NCI-H2081 treated with DMSO at 0.1 percent for 48 hours (cell line): Measurements from ENCODE around the gene FA2H.

Experiments
- DNase-seq: peaks from one replicate; lab custom pipeline; 2025; lab: John Stamatoyannopoulos, UW

FA2H gene

GRCh38 chr16:74743668-74744299 lies 30.8 kb downstream of the FA2H start:
- no peak for DNase-seq

GRCh38 chr16:74743045-74743667 lies 31.5 kb downstream of the FA2H start:
- DNase-seq: no peak

DNA sequence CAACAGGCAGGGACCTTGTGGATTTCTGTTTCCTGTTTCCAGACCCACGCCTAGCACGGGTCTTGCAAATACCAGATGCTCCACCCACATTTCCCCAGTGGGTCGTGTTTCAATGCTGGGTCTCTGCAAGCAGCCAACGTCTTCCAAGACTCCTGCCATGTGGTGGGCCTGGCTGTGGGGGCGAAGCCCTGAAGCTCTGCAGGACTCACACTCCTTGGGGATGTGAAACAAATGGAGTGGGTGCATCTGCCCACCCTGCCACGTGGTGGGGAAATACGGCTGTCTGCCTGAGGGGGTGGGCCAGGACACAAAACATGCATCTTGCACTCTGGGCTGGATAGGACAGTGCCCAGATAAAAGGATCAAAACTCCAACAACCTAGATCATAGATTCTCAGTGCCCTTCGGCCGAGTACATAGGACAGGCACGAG lies 32.6 kb downstream of the FA2H start:
- DNase-seq: no peak

GRCh38 chr16:74740795-74741304 lies 33.8 kb downstream of the FA2H start:
- no peak for DNase-seq

- no peak for DNase-seq
Observed at GRCh38 chr16:74739275-74739674, 35.3 kb downstream of the FA2H start.

- DNase-seq: no peak
Observed at GRCh38 chr16:74738816-74739215, 35.8 kb downstream of the FA2H start.

- no peak for DNase-seq
Observed at GRCh38 chr16:74738113-74738541, 36.5 kb downstream of the FA2H start.

DNA sequence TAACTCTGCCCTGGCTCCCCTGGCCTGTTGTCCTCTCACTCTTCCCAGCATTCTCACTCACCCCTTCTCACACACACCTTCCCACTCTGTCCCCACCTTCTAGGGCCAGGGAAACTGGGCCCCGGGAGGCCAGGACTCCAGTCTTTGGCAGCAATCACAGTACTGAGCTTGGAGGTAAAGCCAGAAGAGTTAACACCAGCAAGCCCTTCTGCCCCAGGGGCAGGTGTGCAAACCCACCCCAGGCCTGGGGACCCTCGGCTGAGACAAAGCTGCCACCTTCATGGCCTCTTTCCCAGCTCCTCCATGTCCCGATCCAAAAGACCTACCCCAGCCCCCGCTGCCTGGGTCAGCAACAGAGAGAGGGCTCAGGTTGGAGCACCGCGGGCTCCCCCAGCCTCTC lies 37.1 kb downstream of the FA2H start:
- no peak for DNase-seq

- no peak for DNase-seq
Observed at GRCh38 chr16:74736531-74737157, 38.0 kb downstream of the FA2H start.

DNA sequence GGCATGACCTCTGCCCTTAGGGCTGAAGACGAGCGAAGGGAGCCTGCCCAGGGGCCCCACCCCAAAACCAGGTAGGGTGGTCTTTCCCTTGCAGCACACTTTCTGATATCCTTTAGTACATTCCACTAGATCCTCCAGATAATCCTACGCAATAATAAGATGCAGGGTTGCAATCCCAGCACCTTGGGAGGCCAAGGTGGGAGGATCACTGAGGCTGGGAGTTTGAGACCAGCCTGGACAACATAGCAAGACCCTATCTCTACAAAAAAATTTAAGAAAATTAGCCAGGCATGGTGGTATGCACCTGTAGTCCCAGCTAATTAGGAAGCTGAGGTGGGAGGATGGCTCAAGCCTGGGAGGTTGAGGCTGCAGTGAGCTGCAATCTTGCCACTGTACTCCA lies 39.1 kb downstream of the FA2H start:
- no peak for DNase-seq

DNA sequence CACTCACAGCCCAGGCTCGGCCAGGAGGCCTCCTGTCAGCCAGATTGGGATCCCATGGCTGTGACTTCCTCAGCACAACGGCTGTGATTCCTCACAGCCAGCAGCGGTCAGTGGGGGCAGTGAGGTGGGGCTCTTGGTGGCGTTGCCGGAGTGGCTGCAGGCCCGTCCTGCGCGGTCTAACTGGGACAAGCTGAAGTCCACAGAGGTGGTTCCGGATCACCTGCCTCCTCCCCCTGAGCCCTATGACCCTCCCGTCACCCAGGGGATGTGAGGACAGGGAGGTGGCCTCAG lies 39.5 kb downstream of the FA2H start:
- no peak for DNase-seq

DNA sequence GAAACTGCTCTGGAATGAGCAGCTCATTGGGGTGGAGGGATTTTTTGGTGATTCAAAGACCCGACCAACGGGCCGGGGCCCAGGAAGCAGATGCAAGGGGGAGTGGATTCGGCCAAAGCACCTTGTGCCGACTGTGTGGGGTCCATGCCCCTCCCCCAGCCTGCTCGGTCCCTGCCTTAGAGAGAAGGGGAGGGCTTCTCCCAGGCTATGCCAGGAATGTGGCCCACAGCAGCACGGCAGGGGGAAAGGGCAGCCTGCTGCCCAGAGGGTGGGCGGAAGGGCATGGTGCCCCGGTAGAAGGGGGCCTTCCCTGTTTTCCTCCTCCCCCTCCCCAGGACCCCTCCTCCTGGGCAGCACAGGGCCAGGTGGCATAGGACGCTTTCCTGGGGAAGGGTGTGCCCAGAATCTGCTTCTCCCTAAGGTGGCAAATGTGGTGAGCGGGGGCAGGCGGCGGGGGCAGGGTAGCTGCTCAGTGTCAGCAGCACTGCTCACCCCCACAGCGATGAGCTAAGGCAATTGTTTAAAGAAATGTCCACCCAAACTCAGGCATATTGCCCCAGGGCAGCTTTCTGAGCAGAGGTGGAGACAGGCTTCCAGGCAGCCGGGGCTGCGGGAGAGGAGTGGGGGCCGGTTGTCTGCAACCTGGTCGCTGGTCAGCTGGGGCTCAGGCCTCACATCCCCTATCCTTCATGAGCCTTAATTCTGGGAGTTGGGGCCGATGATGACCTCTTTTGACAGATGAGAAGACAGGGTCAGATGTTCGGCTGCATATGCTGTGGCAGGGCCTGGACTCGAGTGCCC lies 40.1 kb downstream of the FA2H start:
- DNase-seq: no peak

DNA sequence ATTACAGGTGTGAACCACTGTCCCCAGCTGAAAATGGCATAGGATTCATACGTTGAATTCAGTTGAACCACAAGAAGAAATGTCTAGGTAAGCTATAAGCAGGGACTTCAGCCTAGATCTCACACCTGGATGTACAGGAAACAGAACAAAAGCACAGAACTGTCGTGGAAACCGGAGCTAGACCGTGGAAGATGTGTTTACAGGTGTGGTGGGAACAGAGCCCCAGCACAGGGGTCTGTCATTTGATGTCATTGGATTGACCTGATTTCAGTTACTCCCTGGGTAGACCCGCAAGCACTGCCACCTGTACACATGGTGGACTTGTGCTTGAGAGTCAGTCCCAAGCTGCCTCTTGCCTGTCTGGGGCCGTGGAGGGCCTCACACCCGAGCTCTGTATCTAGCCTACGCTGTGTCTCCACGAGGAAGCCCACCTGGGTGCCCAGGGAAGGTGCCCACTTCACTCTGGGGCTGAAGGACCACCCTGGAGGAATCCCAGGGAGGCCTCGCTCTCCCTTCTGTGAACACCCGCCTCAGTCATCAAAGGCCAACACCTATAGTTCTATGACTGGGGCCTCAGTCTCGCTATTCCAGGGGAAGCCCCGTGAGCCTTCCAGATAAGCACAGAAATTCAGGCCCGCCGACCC lies 41.8 kb downstream of the FA2H start:
- DNase-seq: no peak

DNA sequence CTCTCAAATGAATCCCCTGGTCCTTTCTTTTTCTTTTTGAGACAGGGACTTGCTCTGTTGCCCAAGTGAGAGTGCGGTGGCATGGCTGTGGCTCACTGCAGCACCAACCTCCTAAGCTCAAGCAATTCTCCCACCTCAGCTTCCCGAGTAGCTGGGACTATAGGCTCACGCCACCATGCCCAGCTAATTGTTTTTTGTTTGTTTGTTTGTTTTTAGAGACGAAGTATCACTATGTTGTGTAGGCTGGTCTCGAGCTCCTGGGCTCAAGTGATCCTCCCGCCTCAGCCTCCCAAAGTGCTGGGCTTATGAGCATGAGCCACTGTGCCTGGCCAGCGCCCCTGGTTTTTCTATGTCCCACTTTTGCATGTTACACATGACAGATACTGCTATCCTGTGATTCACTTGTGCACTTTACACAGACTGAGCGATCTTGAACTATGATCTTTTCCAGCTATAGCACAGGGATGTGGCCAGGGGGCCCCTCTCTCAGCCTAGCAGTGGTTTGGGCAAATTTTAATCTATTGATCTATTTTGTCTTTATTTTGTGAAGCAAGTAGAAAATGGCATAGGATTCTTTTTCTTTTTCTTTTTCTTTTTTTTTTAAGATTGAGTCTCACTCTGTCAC lies 42.7 kb downstream of the FA2H start:
- DNase-seq: no peak

DNA sequence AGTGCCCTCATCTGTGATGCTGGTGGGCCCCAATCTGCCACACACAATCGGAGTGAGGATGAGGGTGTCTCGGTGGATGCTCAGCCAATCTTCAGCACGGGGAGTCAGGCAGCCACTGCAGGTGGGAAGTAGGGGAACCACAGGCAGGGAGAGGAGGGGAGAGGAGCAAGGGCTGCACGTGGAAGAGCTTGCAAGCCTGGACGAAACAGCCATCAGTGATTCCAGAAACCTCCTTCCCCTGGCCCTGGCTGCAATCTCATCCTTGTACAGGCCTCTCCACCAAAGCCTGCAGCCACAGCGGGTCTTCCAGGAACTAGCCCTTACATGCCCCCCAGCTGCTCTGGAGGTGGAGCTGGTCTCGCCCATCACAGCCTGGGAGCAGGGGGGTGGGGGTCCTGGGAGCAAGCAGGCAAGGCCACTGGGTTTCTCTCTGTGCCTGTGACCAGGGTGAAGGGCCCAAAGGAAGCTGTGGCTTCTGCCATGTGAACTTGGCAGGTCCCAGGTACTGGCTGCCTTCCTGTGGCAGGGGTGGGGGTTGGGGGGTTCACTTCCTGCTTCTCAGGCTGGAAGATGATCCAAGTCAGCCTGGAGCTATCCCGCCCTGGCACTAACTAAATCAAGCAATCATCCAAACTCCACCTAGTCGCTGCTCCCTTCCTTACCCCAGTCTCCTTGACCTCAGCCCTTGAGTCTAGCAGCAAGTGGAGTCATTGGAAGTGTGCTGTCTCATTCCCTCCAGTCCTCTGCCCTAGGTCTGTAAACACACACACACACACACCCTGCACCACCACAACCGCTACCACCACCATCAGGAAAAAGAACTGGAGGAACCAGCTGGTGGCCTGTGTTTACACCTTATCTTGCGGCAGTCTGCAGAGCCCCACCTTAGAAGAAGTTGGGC lies 44.6 kb downstream of the FA2H start:
- no peak for DNase-seq

GRCh38 chr16:74727903-74728302 lies 46.7 kb downstream of the FA2H start:
- no peak for DNase-seq

DNA sequence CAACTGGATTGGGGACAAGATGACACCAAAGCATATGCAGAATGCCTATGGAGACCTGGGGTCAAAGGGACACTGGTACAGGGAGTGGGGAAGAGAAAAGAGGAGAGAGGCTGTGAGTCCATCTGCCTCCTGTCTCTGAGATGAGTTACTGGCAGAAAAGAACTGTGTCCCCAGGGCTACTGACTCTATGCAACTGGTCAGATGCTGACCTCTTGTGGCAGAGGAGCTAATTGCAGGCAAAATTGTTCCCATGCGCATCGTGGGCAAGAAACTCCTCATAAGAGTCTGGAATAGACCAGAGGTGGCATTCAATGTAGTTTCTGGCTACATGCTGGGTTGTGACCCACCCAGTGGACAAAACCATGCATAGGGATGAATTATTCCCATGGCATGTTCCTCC lies 47.9 kb downstream of the FA2H start:
- no peak for DNase-seq

DNA sequence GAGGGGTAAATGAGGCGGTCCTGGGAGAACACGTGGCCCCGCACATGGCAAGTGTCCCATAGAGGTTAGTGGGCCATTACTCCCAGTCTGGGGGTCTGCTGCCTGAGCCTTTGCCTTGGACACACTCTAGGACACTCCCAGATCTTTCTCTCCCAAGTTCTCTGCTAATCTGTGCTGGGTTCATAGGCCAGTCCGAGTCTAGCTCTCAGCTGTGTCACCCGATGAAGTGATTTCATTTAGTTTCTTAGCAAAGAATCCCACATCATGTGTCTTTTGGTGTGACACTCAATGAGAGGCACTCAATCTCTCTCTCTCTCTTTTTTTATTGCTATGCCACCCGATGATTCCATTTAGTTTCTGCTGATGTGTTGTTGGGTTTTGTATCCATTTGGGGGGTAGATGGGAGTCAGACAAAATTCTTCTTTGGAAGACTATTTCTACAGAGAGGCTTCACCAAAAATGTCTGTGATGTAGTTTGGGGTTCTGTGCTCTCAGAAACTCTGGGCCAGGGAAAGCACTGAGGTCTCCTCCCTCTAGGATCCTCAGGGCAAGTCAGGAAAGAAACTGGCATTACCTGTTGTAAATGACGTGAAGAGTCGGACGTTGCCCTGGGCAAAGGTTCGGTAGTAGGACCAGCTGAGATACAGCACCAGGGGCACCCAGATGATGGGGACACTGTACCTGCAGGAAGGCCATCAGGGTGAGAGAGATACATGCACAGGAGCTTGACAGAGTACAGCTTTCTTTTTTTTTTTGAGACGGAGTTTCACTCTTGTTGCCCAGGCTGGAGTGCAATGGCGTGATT lies 48.8 kb downstream of the FA2H start:
- no peak for DNase-seq

- DNase-seq: no peak
Observed at GRCh38 chr16:74724820-74725549, 49.6 kb downstream of the FA2H start.
